ENCODE measurements around the gene CPA4.

CPA4 gene

GRCh38 chr7:130324306-130324943 lies 31.5 kb downstream of the CPA4 start:
- no peak for DNase-seq (ENCODE audit: extremely low spot score)
- POLR2A ChIA-PET = no interaction called here
- no peak for TF ChIP-seq CTCF (IDR thresholded peaks at IDR 0.05; ENCODE audit: control extremely low read depth, extremely low read depth, low read depth, missing control alignments)
- CTCF ChIA-PET = interaction anchor here (1.0 to 1.3 kb wide), 3 partner anchors 9 to 17 kb away, joined by 3 to 4 read pairs (median 3); no protein-coding TSS in a partner anchor

GRCh38 chr7:130329681-130330080 lies 36.7 kb downstream of the CPA4 start:
- POLR2A ChIA-PET = no interaction called here
- DNase-seq (ENCODE audit: extremely low spot score) = no peak
- TF ChIP-seq CTCF (IDR thresholded peaks at IDR 0.05; ENCODE audit: control extremely low read depth, extremely low read depth, low read depth, missing control alignments) = no peak
- CTCF ChIA-PET = interaction anchor here (1.6 kb wide), 2 partner anchors 9 to 115 kb away, joined by 3 to 4 read pairs; no protein-coding TSS in a partner anchor

GRCh38 chr7:130332259-130333053 lies 39.5 kb downstream of the CPA4 start:
- ChIA-PET POLR2A (no interaction called here), CTCF (interaction anchor here (1.4 to 2.0 kb wide), 5 partner anchors 7 to 86 kb away, joined by 3 to 9 read pairs (median 3); partner anchors contain the start of gene CPA5)
- no peak for DNase-seq (ENCODE audit: extremely low spot score)
- no peak for TF ChIP-seq CTCF (IDR thresholded peaks at IDR 0.05; ENCODE audit: control extremely low read depth, extremely low read depth, low read depth, missing control alignments)

GRCh38 chr7:130333832-130334231 lies 40.9 kb downstream of the CPA4 start:
- CTCF ChIA-PET = interaction anchor here (1.6 to 1.8 kb wide), 2 partner anchors 9 to 41 kb away, joined by 3 to 4 read pairs; partner anchors contain the start of gene CPA4
- POLR2A ChIA-PET = no interaction called here
- no peak for DNase-seq (ENCODE audit: extremely low spot score)
- no peak for TF ChIP-seq CTCF (IDR thresholded peaks at IDR 0.05; ENCODE audit: control extremely low read depth, extremely low read depth, low read depth, missing control alignments)

GRCh38 chr7:130334274-130334673 lies 41.3 kb downstream of the CPA4 start:
- no peak for DNase-seq (ENCODE audit: extremely low spot score)
- POLR2A ChIA-PET = no interaction called here
- CTCF ChIA-PET = interaction anchor here (1.6 to 1.8 kb wide), 2 partner anchors 9 to 41 kb away, joined by 3 to 4 read pairs; partner anchors contain the start of gene CPA4
- no peak for TF ChIP-seq CTCF (IDR thresholded peaks at IDR 0.05; ENCODE audit: control extremely low read depth, extremely low read depth, low read depth, missing control alignments)

- ChIA-PET POLR2A (no interaction called here), CTCF (interaction anchor here (1.1 kb wide), 1 partner anchor 9 kb away, joined by 3 read pairs; no protein-coding TSS in a partner anchor)
- DNase-seq (ENCODE audit: extremely low spot score) = no peak
- no peak for TF ChIP-seq CTCF (IDR thresholded peaks at IDR 0.05; ENCODE audit: control extremely low read depth, extremely low read depth, low read depth, missing control alignments)
These were observed 44.5 kb downstream of the CPA4 start for GRCh38 chr7:130337410-130337971.

Data from GM10248 (cell line).